GM12875 (cell line): Measurements from ENCODE around the gene CEP164.

Experiments used
- H3K4me3 ChIP-seq: one replicate; pipeline ENCODE4 v1.5.1; 2011; ENCODE audit warnings: low read depth, low read length, control low read depth
- CTCF ChIP-seq: IDR thresholded peaks from 2 replicates; pipeline ENCODE4 v1.5.1; 2011; ENCODE audit warnings: low read depth, mild to moderate bottlenecking, control low read depth, inconsistent platforms, low read length, moderate library complexity, borderline replicate concordance; ENCODE audit not compliant: insufficient read depth

The CEP164 gene

GRCh38 chr11:117415358-117415896, 87.8 kb downstream of the CEP164 start:
- no peak for TF ChIP-seq CTCF

GRCh38 chr11:117417342-117417741, 89.7 kb downstream of the CEP164 start:
- no peak for TF ChIP-seq CTCF
- no peak overlapping the region for H3K4me3 ChIP-seq

More at GRCh38 chr11:117415358-117415896, 87.8 kb downstream of the CEP164 start:
- H3K4me3 ChIP-seq = no peak overlapping the region

DNA sequence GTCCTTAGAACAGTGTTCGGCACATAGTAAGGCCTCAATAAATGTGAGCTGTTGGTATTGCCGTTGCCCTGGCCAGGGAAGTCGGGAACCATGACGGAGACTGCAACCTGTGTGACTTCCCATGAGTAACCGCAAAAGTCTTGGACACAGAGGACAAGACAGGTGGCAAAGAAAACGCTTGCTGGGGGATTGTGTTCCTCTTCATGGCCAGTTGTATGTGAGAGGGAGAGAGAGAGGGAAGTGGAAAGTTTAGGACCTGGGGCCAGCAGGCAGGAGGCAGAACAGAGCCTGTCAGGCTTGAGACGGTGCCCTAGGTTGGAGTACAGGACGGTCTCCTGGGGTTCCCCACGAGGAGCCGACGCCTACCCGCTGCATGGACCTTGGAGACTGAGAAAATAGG, 90.2 kb downstream of the CEP164 start:
- H3K4me3 ChIP-seq = no peak overlapping the region
- no peak for TF ChIP-seq CTCF

DNA sequence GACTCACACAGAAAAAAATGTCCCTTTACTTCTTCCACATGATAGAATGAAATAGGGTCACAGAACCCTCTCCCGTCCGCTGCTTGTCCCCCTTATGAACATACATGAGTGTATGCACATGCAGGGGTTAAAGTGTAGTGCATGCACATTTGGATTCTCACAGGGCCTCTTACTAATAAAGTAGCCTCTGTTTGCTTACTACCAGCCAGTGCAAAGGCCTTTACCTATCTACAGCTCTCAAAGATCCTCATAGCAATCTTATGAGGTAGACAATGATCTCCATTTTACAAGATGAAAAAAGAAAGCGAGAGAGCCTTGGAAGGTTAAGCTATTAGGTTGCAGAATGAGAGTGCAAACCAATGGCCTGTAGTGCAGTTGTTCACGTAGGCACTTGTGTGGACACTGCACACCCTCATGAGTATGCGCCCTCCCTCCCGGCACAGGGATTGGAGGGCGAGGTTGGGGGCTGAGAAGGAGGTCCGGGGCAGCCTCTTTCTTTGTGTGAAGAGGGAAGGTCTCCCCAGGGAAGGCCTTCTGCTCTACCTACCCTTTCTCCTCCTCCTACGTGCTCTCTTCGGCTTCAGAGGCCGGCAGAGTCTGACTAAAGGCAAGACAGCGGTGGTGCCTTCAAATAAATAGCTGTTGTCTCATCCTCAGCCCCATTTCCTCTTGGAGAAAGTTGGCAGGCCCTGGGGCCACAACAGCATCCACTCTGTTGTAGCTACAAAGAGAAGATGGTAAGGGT, 91.3 kb downstream of the CEP164 start:
- no peak overlapping the region for H3K4me3 ChIP-seq
- TF ChIP-seq CTCF = no peak

DNA sequence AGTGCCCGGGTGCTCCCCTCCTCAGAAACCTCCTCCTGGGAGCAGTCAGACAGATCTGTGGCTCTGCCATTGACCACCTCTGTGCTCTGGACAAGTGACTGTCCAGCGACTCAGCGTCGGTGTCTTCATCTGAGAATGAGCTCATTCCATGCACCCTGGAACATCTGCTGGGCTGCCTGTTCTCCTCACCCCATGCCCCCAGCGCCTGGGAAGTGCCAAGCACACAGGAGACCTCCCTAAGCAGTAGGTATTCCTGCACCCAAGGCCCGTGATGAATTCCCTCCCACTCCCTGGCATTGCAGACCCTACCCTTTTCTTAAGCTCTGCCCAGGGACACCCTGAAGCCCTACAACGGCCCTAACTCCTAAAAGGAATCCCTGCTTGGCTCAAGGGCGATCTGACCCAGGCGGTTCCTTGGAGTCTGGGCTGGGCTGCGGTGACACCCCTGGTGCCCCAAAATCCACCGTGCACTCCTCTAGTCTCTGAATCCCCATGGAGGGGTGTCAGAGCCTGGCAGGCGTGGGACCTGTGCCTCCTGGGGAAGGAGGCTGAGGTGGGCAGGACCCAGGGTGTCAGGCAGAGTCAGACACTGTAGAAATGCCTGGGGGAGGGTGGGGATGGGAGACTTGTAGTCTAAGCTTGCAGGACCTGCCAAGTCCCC, 92.0 kb downstream of the CEP164 start:
- no peak for TF ChIP-seq CTCF

GRCh38 chr11:117420143-117420485, 92.5 kb downstream of the CEP164 start:
- H3K4me3 ChIP-seq = no peak overlapping the region
- no peak for TF ChIP-seq CTCF

More for the DNA sequence above, 92.0 kb downstream of the CEP164 start:
- no peak overlapping the region for H3K4me3 ChIP-seq

- H3K4me3 ChIP-seq = no peak overlapping the region
- no peak for TF ChIP-seq CTCF
Observed at GRCh38 chr11:117420598-117420997, 92.9 kb downstream of the CEP164 start.
